H1 (cell line): ENCODE data around the gene KRT37. TPM values are rescaled to one million over a fixed set of nuclear protein-coding genes. Genes with fewer than 3 reads are reported as not detected.

Source experiments
- CTCF ChIA-PET: fragments of 300-600 bp; sonication (Branson Sonifier 250); formaldehyde crosslinking; loops from one replicate; lab custom pipeline; 2021; ENCODE audit not compliant: partially characterized antibody; lab: Charles Lee
- POLR2A ChIA-PET: fragments of 300-600 bp; sonication (Branson Sonifier 250); formaldehyde crosslinking; loops from one replicate; lab custom pipeline; 2021; ENCODE audit warnings: inconsistent platforms; ENCODE audit not compliant: partially characterized antibody; lab: Charles Lee
- DNase-seq, 2 experiments: peaks; one replicate each; pipeline versions ENCODE4 v3.0.0 to v3.0.0-alpha.2; 2010 to 2022; ENCODE audit warnings: low spot score in 2 of 2, low read depth in 1 of 2, mixed read lengths in 1 of 2
- FAIRE-seq: peaks from 2 replicates; lab custom pipeline; 2011; peaks lifted over from hg19 to GRCh38; lab: Jason Lieb, UNC
- H2AFZ ChIP-seq: 2 replicates; pipeline ENCODE4 v1.8.1; 2012; ENCODE audit warnings: low read length, inconsistent platforms
- H2AK5ac ChIP-seq: 2 replicates; pipeline ENCODE4 v1.6.1; 2013; ENCODE audit warnings: low read depth, low read length
- H2BK120ac ChIP-seq: replicated peaks from 2 replicates; pipeline ENCODE3; 2013; ENCODE audit warnings: low read depth, low read length, inconsistent platforms
- H2BK12ac ChIP-seq: 2 replicates; pipeline ENCODE4 v1.6.1; 2013; ENCODE audit warnings: low read depth, low read length
- H2BK15ac ChIP-seq: 2 replicates; pipeline ENCODE4 v1.6.1; 2013; ENCODE audit warnings: low read length
- H2BK20ac ChIP-seq: 2 replicates; pipeline ENCODE4 v1.6.1; 2013; ENCODE audit warnings: low read length
- H2BK5ac ChIP-seq: 2 replicates; pipeline ENCODE4 v1.6.1; 2013; ENCODE audit warnings: low read depth, low read length
- H3K14ac ChIP-seq: 2 replicates; pipeline ENCODE4 v1.6.1; 2013; ENCODE audit warnings: inconsistent platforms; ENCODE audit not compliant: insufficient read length
- H3K18ac ChIP-seq: 2 replicates; pipeline ENCODE4 v1.6.1; 2013; ENCODE audit warnings: low read length; ENCODE audit errors: extremely low read depth
- H3K23ac ChIP-seq: 2 replicates; pipeline ENCODE4 v1.6.1; 2013; ENCODE audit warnings: inconsistent platforms; ENCODE audit not compliant: insufficient read length
- H3K23me2 ChIP-seq: 2 replicates; pipeline ENCODE4 v1.6.1; 2013; ENCODE audit warnings: low read depth, low read length
- H3K27ac ChIP-seq: 2 replicates; pipeline ENCODE4 v1.6.1; 2011; ENCODE audit warnings: low read depth, low read length, inconsistent platforms
- H3K27me3 ChIP-seq, 4 experiments: replicated peaks in 1 of 4; 1 replicate in 1 of 4; 2 replicates in 3 of 4; pipeline versions ENCODE4 v1.6.1 to v1.8.1; 2011 to 2013; ENCODE audit warnings: low read length in 3 of 4, mild to moderate bottlenecking in 3 of 4, inconsistent platforms in 2 of 4, mixed read lengths in 2 of 4, moderate library complexity in 1 of 4; ENCODE audit not compliant: control insufficient read depth in 3 of 4, insufficient read depth in 3 of 4; ENCODE audit errors: extremely low read depth in 1 of 4
- H3K36me3 ChIP-seq, 4 experiments: 2 replicates each; pipeline versions ENCODE4 v1.6.1 to v1.8.1; 2011 to 2013; ENCODE audit warnings: mild to moderate bottlenecking in 4 of 4, low read length in 3 of 4, moderate library complexity in 2 of 4, control low read depth in 1 of 4, inconsistent platforms in 1 of 4; ENCODE audit not compliant: insufficient read depth in 4 of 4, control insufficient read depth in 2 of 4
- H3K4ac ChIP-seq: replicated peaks from 2 replicates; pipeline ENCODE3; 2013; ENCODE audit warnings: low read length, low read depth, mixed read lengths, inconsistent platforms; ENCODE audit not compliant: insufficient read length
- H3K4me1 ChIP-seq, 4 experiments: replicated peaks in 1 of 4; 1 replicate in 1 of 4; 2 replicates in 3 of 4; pipeline versions ENCODE4 v1.6.1 to v1.8.1; 2011 to 2013; ENCODE audit warnings: low read length in 3 of 4, inconsistent platforms in 2 of 4, mixed read lengths in 1 of 4; ENCODE audit not compliant: insufficient read depth in 4 of 4, control insufficient read depth in 3 of 4
- H3K4me2 ChIP-seq, 2 experiments: 2 replicates each; pipeline versions ENCODE4 v1.6.1 to v1.8.1; 2011 to 2013; ENCODE audit warnings: low read depth in 2 of 2, low read length in 2 of 2, control low read depth in 1 of 2, inconsistent platforms in 1 of 2, mild to moderate bottlenecking in 1 of 2; ENCODE audit not compliant: insufficient read depth in 1 of 2
- H3K4me3 ChIP-seq, 4 experiments: fragments of 200-600, 300-600 bp in 1 of 4; sonication (generic), shearing (Covaris generic), sonication (Bioruptor Twin) in 1 of 4; 2 replicates each; pipeline versions ENCODE4 v1.5.1 to v1.8.1; 2011 to 2016; ENCODE audit warnings: low read length in 4 of 4, low read depth in 3 of 4, control low read depth in 2 of 4, inconsistent platforms in 2 of 4, mild to moderate bottlenecking in 2 of 4, mixed read lengths in 1 of 4, moderate library complexity in 1 of 4; ENCODE audit not compliant: insufficient read depth in 2 of 4; ENCODE audit errors: extremely low read depth in 1 of 4
- H3K56ac ChIP-seq: replicated peaks from 2 replicates; pipeline ENCODE3; 2013; ENCODE audit warnings: low read depth, mild to moderate bottlenecking, mixed read lengths, low read length, inconsistent platforms; ENCODE audit not compliant: insufficient read length
- H3K79me1 ChIP-seq: 2 replicates; pipeline ENCODE4 v1.6.1; 2013; ENCODE audit warnings: low read depth, low read length, control low read depth
- H3K79me2 ChIP-seq, 2 experiments: 2 replicates each; pipeline versions ENCODE4 v1.6.1 to v1.8.1; 2012 to 2013; ENCODE audit warnings: low read length in 2 of 2, mild to moderate bottlenecking in 2 of 2, inconsistent platforms in 1 of 2; ENCODE audit not compliant: insufficient read depth in 2 of 2, control insufficient read depth in 1 of 2
- H3K9ac ChIP-seq, 4 experiments: replicated peaks in 1 of 4; 1 replicate in 1 of 4; 2 replicates in 3 of 4; pipeline versions ENCODE4 v1.6.1 to v1.8.1; 2011 to 2013; ENCODE audit warnings: low read depth in 3 of 4, low read length in 3 of 4, control low read depth in 2 of 4, mild to moderate bottlenecking in 2 of 4, moderate library complexity in 2 of 4, inconsistent platforms in 1 of 4; ENCODE audit errors: extremely low read depth in 1 of 4
- H3K9me3 ChIP-seq, 2 experiments: 2 replicates each; pipeline versions ENCODE4 v1.6.1 to v1.8.1; 2012 to 2013; ENCODE audit warnings: mild to moderate bottlenecking in 2 of 2, moderate library complexity in 2 of 2, control low read depth in 1 of 2, inconsistent platforms in 1 of 2, low read depth in 1 of 2, low read length in 1 of 2, mixed read lengths in 1 of 2; ENCODE audit not compliant: insufficient read depth in 2 of 2
- H4K20me1 ChIP-seq, 2 experiments: replicated peaks in 1 of 2; 2 replicates each; pipeline versions ENCODE3 to v1.8.1; 2011 to 2013; ENCODE audit warnings: inconsistent platforms in 2 of 2, low read length in 2 of 2, mild to moderate bottlenecking in 1 of 2; ENCODE audit not compliant: insufficient read depth in 2 of 2, control insufficient read depth in 1 of 2
- H4K5ac ChIP-seq: 2 replicates; pipeline ENCODE4 v1.6.1; 2013; ENCODE audit warnings: low read length, low read depth, mixed read lengths, inconsistent platforms; ENCODE audit not compliant: insufficient read length
- H4K8ac ChIP-seq: 2 replicates; pipeline ENCODE4 v1.8.0; 2013; ENCODE audit warnings: mild to moderate bottlenecking, moderate library complexity, low read length, inconsistent platforms; ENCODE audit not compliant: insufficient read depth; ENCODE audit errors: extremely low read depth
- H4K91ac ChIP-seq: replicated peaks from 2 replicates; pipeline ENCODE3; 2013; ENCODE audit warnings: low read length, mixed read lengths, inconsistent platforms; ENCODE audit not compliant: insufficient read length
- BACH1 ChIP-seq: IDR thresholded peaks from 2 replicates; pipeline ENCODE4 v1.6.1; 2012; ENCODE audit warnings: low read length, improper control_type of control experiment
- BRCA1 ChIP-seq: IDR thresholded peaks from 2 replicates; pipeline ENCODE4 v1.6.1; 2012; ENCODE audit warnings: low read depth, low read length, improper control_type of control experiment
- HDAC6 ChIP-seq: IDR thresholded peaks from one replicate; pipeline ENCODE4 v1.7.1; 2012; ENCODE audit warnings: low read depth, mild to moderate bottlenecking, inconsistent platforms, low read length, moderate library complexity
- NANOG ChIP-seq: IDR thresholded peaks from 2 replicates; pipeline ENCODE4 v1.6.1; 2011; ENCODE audit warnings: low read length, low read depth, mild to moderate bottlenecking, inconsistent platforms; ENCODE audit not compliant: insufficient read depth, poor library complexity, severe bottlenecking
- POLR2AphosphoS5 ChIP-seq: IDR thresholded peaks from 2 replicates; pipeline ENCODE4 v1.6.1; 2011; ENCODE audit warnings: low read depth, low read length
- RFX5 ChIP-seq: IDR thresholded peaks from 2 replicates; pipeline ENCODE4 v1.6.1; 2011; ENCODE audit warnings: low read depth, low read length, improper control_type of control experiment, borderline replicate concordance
- RNF2 ChIP-seq: fragments of 200-900, 300-1000 bp; sonication (generic); IDR thresholded peaks from 2 replicates; pipeline ENCODE4 v1.7.1; 2016; ENCODE audit warnings: borderline replicate concordance, low read depth, mild to moderate bottlenecking, antibody characterized with exemption, low read length; ENCODE audit not compliant: poor library complexity, severe bottlenecking; ENCODE audit errors: missing control alignments
- SIN3A ChIP-seq, 2 experiments: IDR thresholded peaks in 1 of 2; conservative IDR thresholded peaks in 1 of 2; 2 replicates each; pipeline ENCODE4 v1.6.1; 2011 to 2012; ENCODE audit warnings: low read length in 2 of 2, improper control_type of control experiment in 1 of 2, low read depth in 1 of 2, mild to moderate bottlenecking in 1 of 2
- SP2 ChIP-seq: IDR thresholded peaks from 2 replicates; pipeline ENCODE4 v1.6.1; 2012; ENCODE audit warnings: mild to moderate bottlenecking, low read length, inconsistent platforms
- SUZ12 ChIP-seq: fragments of 200-600 bp; sonication (generic); IDR thresholded peaks from 2 replicates; pipeline ENCODE4 v1.6.1; 2012; ENCODE audit warnings: mild to moderate bottlenecking, inconsistent platforms, low read length, moderate library complexity, mixed read lengths
- TAF1 ChIP-seq: IDR thresholded peaks from 2 replicates; pipeline ENCODE4 v1.6.1; 2011; ENCODE audit warnings: mild to moderate bottlenecking, low read depth, low read length
- WGBS, 2 experiments: shearing (Covaris generic) in 1 of 2; methylation state at CpG; one replicate each; pipeline versions ENCODE4 v1.1.6 to v1.1.7; 2013 to 2015; ENCODE audit warnings: low lambda C conversion rate in 2 of 2, mixed read lengths in 2 of 2, inconsistent platforms in 1 of 2, low coverage in 1 of 2, missing lambda C conversion rate in 1 of 2; ENCODE audit not compliant: insufficient replicate concordance in 2 of 2, insufficient coverage in 1 of 2, insufficient read length in 1 of 2; ENCODE audit errors: extremely low coverage in 1 of 2, missing lambda C conversion rate in 1 of 2; 5-methylcytosine and 5-hydroxymethylcytosine counted together
- polyA plus RNA-seq, 7 experiments: library from polyadenylated mRNA; depleted of rRNA in 3 of 7; stranded (reverse) in 5 of 7; unstranded in 2 of 7; fragments of >200 nt in 5 of 7; fragments of 200-250 nt in 2 of 7; gene quantifications; 1 replicate in 5 of 7; 2 replicates in 1 of 7; 4 replicates in 1 of 7; pipeline versions ENCODE4 v1.2.1 to v1.2.3, GENCODE V29; 2011 to 2013; ENCODE audit warnings: missing spikeins in 2 of 7, mixed read lengths in 2 of 7
- total RNA-seq: library from RNA; stranded (reverse); fragmentation: NEBNext Ultra II Directional; extraction: Animal tissue kit (Norgen Biotek cat#: 25700); gene quantifications from 2 replicates; pipeline ENCODE4 v1.2.1, GENCODE V29; 2021
- TF ChIP-seq, protein P1 (sequence below), 3 experiments: IDR thresholded peaks; 1 replicate in 2 of 3; 2 replicates in 1 of 3; pipeline versions ENCODE4 v1.5.1 to v1.6.1; 2011; ENCODE audit warnings: low read length in 3 of 3, mild to moderate bottlenecking in 3 of 3, inconsistent platforms in 2 of 3, low read depth in 1 of 3, moderate library complexity in 1 of 3; ENCODE audit not compliant: insufficient read depth in 1 of 3; ENCODE audit errors: control extremely low read depth in 1 of 3

Gene KRT37
- total and polyA plus RNA-seq, 2 of the 8 experiments (the other 6 are each of a cell fraction or from before 2014, with no cell fraction given): not detected

DNA sequence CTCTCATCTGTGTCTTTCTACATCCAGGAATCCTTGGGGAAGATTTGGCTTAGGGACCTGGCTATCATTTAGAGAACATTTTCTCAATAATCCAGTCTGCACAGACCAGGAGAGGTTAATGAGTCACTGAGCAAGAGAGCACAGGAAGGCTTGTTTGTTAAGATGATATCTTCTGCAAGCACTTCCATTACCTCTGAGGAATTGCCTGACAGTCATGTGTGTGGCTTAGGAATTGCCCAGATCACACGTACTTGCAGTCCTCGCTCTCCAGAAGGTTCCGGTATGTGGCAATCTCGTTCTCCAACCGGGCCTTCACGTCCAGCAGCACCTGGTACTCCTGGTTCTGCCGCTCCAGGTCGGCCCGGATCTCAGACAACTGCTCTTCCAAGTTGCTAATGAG is 3.3 kb downstream of the KRT37 start:
- no peak overlapping the region for H3K14ac ChIP-seq
- 94% methylated on average over 9 of the region's 9 CpGs; no CpG with 5 or more reads in 1 of the 2 experiments for WGBS, 2 experiments
- H3K36me3 ChIP-seq: no peaks in the 10 kb centered on the region
- FAIRE-seq (no peak), DNase-seq (no peak)
- no peaks in the 10 kb centered on the region for H3K27me3 ChIP-seq
- no peak overlapping the region for H2BK15ac ChIP-seq
- H4K91ac ChIP-seq: no peak overlapping the region
- no peaks in the 10 kb centered on the region for H3K23me2 ChIP-seq
- no peaks in the 10 kb centered on the region for H3K9me3 ChIP-seq
- H3K4me3 ChIP-seq: no peak overlapping the region
- no peak overlapping the region for H3K9ac ChIP-seq
- H2BK20ac ChIP-seq: no peak overlapping the region
- no peak overlapping the region for H2BK120ac ChIP-seq
- H3K4me1 ChIP-seq: no peaks in the 10 kb centered on the region; a peak in 1 of 7 replicates
- no peak overlapping the region for H4K8ac ChIP-seq
- no peak overlapping the region for H2BK12ac ChIP-seq
- no peaks in the 10 kb centered on the region for H3K79me2 ChIP-seq
- H4K20me1 ChIP-seq: no peaks in the 10 kb centered on the region
- H3K79me1 ChIP-seq: no peaks in the 10 kb centered on the region
- H3K23ac ChIP-seq: no peak overlapping the region
- H2AK5ac ChIP-seq: no peak overlapping the region
- no peak overlapping the region for H3K18ac ChIP-seq
- no peak overlapping the region for H3K4ac ChIP-seq
- ChIA-PET CTCF (no interaction called here), POLR2A (no interaction called here)
- H2BK5ac ChIP-seq: no peak overlapping the region
- H4K5ac ChIP-seq: no peak overlapping the region
- H3K27ac ChIP-seq: no peak overlapping the region
- H3K56ac ChIP-seq: no peak overlapping the region
- no peak overlapping the region for H2AFZ ChIP-seq
- no peak overlapping the region for H3K4me2 ChIP-seq
- TF ChIP-seq HDAC6 (no peak), BACH1 (no peak), SUZ12 (no peak), POLR2AphosphoS5 (no peak), SIN3A (conservative IDR thresholded peaks at IDR 0.05 in 1 of 2, IDR thresholded peaks at IDR 0.05 in 1 of 2; ENCODE audit: low read depth in 1 of 2, low read length in 2 of 2) (no peak), BRCA1 (no peak), RNF2 (no peak), TAF1 (no peak), RFX5 (no peak), NANOG (no peak), SP2 (no peak)
- TF ChIP-seq, protein P1, sequence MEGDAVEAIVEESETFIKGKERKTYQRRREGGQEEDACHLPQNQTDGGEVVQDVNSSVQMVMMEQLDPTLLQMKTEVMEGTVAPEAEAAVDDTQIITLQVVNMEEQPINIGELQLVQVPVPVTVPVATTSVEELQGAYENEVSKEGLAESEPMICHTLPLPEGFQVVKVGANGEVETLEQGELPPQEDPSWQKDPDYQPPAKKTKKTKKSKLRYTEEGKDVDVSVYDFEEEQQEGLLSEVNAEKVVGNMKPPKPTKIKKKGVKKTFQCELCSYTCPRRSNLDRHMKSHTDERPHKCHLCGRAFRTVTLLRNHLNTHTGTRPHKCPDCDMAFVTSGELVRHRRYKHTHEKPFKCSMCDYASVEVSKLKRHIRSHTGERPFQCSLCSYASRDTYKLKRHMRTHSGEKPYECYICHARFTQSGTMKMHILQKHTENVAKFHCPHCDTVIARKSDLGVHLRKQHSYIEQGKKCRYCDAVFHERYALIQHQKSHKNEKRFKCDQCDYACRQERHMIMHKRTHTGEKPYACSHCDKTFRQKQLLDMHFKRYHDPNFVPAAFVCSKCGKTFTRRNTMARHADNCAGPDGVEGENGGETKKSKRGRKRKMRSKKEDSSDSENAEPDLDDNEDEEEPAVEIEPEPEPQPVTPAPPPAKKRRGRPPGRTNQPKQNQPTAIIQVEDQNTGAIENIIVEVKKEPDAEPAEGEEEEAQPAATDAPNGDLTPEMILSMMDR (IDR thresholded peaks at IDR 0.05; ENCODE audit: control extremely low read depth in 1 of 3, insufficient read depth in 1 of 3, low read depth in 1 of 3, low read length in 3 of 3): no peak
